ENCODE data around the gene NOS1AP.

- TF ChIP-seq POLR2AphosphoS5 (IDR thresholded peaks at IDR 0.05) (no peak), CTCF (IDR thresholded peaks at IDR 0.05) (no peak), EP300 (IDR thresholded peaks at IDR 0.05) (no peak), POLR2A (IDR thresholded peaks at IDR 0.05; ENCODE audit: low read depth) (no peak)
Measured at GRCh38 chr1:162224267-162224666, 154.8 kb downstream of the NOS1AP start.

Measured in esophagus muscularis mucosa (tissue), 4 donors.